OCI-LY1 (cell line): ENCODE data around the gene SLC38A8.

ENCODE experiments used
- EZH2 ChIP-seq: fragments of 200-600 bp; sonication (generic), shearing (Covaris generic); IDR thresholded peaks from 2 replicates; pipeline ENCODE4 v1.8.0; 2017; ENCODE audit warnings: borderline replicate concordance, mixed run types, mild to moderate bottlenecking, antibody characterized with exemption, low read length, moderate library complexity, mixed read lengths
- TF ChIP-seq, protein P1 (sequence below): fragments of 200-600 bp; sonication (generic), shearing (Covaris generic); IDR thresholded peaks from 2 replicates; pipeline ENCODE4 v1.5.1; 2017; ENCODE audit warnings: mild to moderate bottlenecking, antibody characterized with exemption, low read length, moderate library complexity, mixed read lengths

DNA sequence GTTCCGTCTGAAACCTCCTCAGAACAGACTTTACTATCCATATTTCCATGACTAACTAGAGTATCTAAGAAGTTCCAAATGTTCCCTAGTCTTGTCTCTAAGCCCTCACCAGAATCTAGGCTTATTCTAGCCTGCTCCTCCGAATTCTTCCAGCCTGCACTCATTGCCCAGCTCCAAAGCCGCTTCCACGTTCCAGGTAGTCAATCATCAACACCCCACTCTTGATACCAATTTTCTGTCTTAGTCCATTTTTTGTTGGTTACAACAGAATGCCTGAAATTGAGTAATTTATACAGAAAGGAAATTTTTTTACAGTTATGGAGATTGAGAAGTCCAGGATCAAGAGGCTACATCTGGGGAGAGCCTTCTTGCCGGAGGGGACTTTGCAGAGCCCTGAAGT is 21.1 kb downstream of the SLC38A8 start:
- TF ChIP-seq, protein P1, sequence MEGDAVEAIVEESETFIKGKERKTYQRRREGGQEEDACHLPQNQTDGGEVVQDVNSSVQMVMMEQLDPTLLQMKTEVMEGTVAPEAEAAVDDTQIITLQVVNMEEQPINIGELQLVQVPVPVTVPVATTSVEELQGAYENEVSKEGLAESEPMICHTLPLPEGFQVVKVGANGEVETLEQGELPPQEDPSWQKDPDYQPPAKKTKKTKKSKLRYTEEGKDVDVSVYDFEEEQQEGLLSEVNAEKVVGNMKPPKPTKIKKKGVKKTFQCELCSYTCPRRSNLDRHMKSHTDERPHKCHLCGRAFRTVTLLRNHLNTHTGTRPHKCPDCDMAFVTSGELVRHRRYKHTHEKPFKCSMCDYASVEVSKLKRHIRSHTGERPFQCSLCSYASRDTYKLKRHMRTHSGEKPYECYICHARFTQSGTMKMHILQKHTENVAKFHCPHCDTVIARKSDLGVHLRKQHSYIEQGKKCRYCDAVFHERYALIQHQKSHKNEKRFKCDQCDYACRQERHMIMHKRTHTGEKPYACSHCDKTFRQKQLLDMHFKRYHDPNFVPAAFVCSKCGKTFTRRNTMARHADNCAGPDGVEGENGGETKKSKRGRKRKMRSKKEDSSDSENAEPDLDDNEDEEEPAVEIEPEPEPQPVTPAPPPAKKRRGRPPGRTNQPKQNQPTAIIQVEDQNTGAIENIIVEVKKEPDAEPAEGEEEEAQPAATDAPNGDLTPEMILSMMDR = no peak
- no peak for TF ChIP-seq EZH2
